ENCODE data around the gene GLS2. TPM values are rescaled to one million over a fixed set of nuclear protein-coding genes. Genes with fewer than 3 reads are reported as not detected.

Gene GLS2
- total RNA-seq, 2 donors from 2014 or later: 4.1 to 6.6 TPM

DNA sequence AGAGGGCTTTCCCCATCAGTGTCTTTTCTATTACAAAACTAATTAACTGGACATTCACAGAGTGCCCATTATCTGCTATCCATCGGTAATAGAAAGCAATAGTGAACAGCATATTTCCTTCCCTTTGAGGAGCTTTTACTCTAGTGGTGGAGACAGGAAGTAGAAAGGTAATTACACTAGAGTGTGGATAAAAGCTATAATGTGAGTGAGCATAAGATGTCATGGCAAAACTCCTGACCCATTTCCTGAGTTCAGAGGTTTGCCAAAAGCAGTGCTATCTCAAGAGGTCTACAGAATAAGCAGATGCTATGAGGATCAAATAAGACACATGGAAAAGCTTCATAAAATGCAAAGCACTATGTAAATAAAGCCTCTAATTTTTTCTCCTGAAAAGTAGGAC lies 62.8 kb downstream of the GLS2 start:
- Histone ChIP-seq H3K27me3 (replicated peaks; ENCODE audit: insufficient read depth) (no peaks in the 10 kb centered on the region), H3K27ac (no peak overlapping the region), H3K9me3 (no peaks in the 10 kb centered on the region), H3K4me1 (replicated peaks) (no peaks in the 10 kb centered on the region), H3K4me3 (no peak overlapping the region), H3K36me3 (no peaks in the 10 kb centered on the region)
- WGBS: 79% methylated on average over 1 of the region's 1 CpG
- no peak for TF ChIP-seq POLR2AphosphoS5 (IDR thresholded peaks at IDR 0.05)
- TF ChIP-seq POLR2A (IDR thresholded peaks at IDR 0.05): no peak
- TF ChIP-seq, protein P1, sequence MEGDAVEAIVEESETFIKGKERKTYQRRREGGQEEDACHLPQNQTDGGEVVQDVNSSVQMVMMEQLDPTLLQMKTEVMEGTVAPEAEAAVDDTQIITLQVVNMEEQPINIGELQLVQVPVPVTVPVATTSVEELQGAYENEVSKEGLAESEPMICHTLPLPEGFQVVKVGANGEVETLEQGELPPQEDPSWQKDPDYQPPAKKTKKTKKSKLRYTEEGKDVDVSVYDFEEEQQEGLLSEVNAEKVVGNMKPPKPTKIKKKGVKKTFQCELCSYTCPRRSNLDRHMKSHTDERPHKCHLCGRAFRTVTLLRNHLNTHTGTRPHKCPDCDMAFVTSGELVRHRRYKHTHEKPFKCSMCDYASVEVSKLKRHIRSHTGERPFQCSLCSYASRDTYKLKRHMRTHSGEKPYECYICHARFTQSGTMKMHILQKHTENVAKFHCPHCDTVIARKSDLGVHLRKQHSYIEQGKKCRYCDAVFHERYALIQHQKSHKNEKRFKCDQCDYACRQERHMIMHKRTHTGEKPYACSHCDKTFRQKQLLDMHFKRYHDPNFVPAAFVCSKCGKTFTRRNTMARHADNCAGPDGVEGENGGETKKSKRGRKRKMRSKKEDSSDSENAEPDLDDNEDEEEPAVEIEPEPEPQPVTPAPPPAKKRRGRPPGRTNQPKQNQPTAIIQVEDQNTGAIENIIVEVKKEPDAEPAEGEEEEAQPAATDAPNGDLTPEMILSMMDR (IDR thresholded peaks at IDR 0.05): no peak
- intact Hi-C loops (cut with DNase I): no loop called here
- no peak for DNase-seq (ENCODE audit: low spot score)

Other genes starting within 250 kb of the GLS2 start
- 10 to 100 TPM; 18.5 to 29.0 TPM for gene ANKRD52, start 229.8 kb downstream of the GLS2 start, total RNA-seq
- 10 to 100 TPM; 15.9 to 17.6 TPM for gene COQ10A, start 221.2 kb downstream of the GLS2 start, total RNA-seq
- gene CS, start 187.8 kb downstream of the GLS2 start, total RNA-seq: 100 to 1,000 TPM; 106 to 110 TPM
- gene CNPY2, start 172.2 kb downstream of the GLS2 start, total RNA-seq: 100 to 1,000 TPM in 1 of 2 donors, 10 to 100 TPM in 1; 97.7 to 101 TPM
- 10 to 100 TPM; 31.8 to 60.8 TPM for gene PAN2, start 154.2 kb downstream of the GLS2 start, total RNA-seq
- not detected for gene IL23A, start 149.3 kb downstream of the GLS2 start, total RNA-seq
- gene STAT2, start 128.1 kb downstream of the GLS2 start, total RNA-seq: 100 to 1,000 TPM in 1 of 2 donors, 10 to 100 TPM in 1; 99.8 to 128 TPM
- gene APOF, start 125.3 kb downstream of the GLS2 start, total RNA-seq: 1 to 10 TPM in 1 of 2 donors, under 1 TPM in 1; 0.62 to 1.1 TPM
- gene TIMELESS, start 38.7 kb downstream of the GLS2 start, total RNA-seq: 10 to 100 TPM in 1 of 2 donors, 1 to 10 TPM in 1; 8.0 to 12.3 TPM
- gene MIP, start 33.5 kb downstream of the GLS2 start, total RNA-seq: not detected
- gene SPRYD4, start 19.6 kb downstream of the GLS2 start, total RNA-seq: 1 to 10 TPM; 2.6 to 5.1 TPM
- gene RBMS2, start 33.7 kb upstream of the GLS2 start, total RNA-seq: 100 to 1,000 TPM in 1 of 2 donors, 10 to 100 TPM in 1; 21.1 to 259 TPM
- gene BAZ2A, start 142.2 kb upstream of the GLS2 start, total RNA-seq: 100 to 1,000 TPM in 1 of 2 donors, 10 to 100 TPM in 1; 48.7 to 143 TPM
- 100 to 1,000 TPM; 372 to 401 TPM for gene ATP5F1B, start 157.8 kb upstream of the GLS2 start, total RNA-seq
- gene PTGES3, start 200.1 kb upstream of the GLS2 start, total RNA-seq: 100 to 1,000 TPM in 1 of 2 donors, 10 to 100 TPM in 1; 94.6 to 125 TPM
- gene NACA, start 237.1 kb upstream of the GLS2 start, total RNA-seq: 1,000 to 10,000 TPM in 1 of 2 donors, 100 to 1,000 TPM in 1; 912 to 1,347 TPM

All from prostate gland (tissue), 2 donors.